ENCODE measurements around the gene PHLPP1.

PHLPP1 gene

GRCh38 chr18:62795813-62796212, 80.5 kb downstream of the PHLPP1 start (continued):
- no peak for TF ChIP-seq REST (tag by site-specific recombination; IDR thresholded peaks at IDR 0.05)
- TF ChIP-seq ZNF423 (tag by site-specific recombination; IDR thresholded peaks at IDR 0.05): no peak
- TF ChIP-seq ZNF692 (tag by site-specific recombination; IDR thresholded peaks at IDR 0.05): no peak

- ChIA-PET CTCF (no interaction called here), POLR2A (no interaction called here)
- Histone ChIP-seq H3K4me1 (ENCODE audit: control insufficient read depth, insufficient read depth, low read length) (peaks cover 41% of the 10 kb centered on the region), H3K9me3 (ENCODE audit: control insufficient read depth, insufficient read depth, low read depth, low read length) (no peaks in the 10 kb centered on the region), H3K36me3 (ENCODE audit: control insufficient read depth in 2 of 2, insufficient read depth in 1 of 2, low read length in 2 of 2) (no peaks in the 10 kb centered on the region), H3K4me3 (ENCODE audit: low read depth, low read length) (no peak overlapping the region), H3K27ac (ENCODE audit: extremely low read depth, low read depth, low read length) (no peak overlapping the region)
- TF ChIP-seq SP3 (tag by site-specific recombination; IDR thresholded peaks at IDR 0.05): no peak
- no peak for TF ChIP-seq ZNF843 (tag by site-specific recombination; IDR thresholded peaks at IDR 0.05)
Measured at GRCh38 chr18:62796216-62796621, 80.9 kb downstream of the PHLPP1 start.

- POLR2A ChIA-PET: no interaction called here
- Histone ChIP-seq H3K36me3 (ENCODE audit: control insufficient read depth in 2 of 2, insufficient read depth in 1 of 2, low read length in 2 of 2) (no peaks in the 10 kb centered on the region), H3K27ac (ENCODE audit: extremely low read depth, low read depth, low read length) (no peak overlapping the region), H3K4me1 (ENCODE audit: control insufficient read depth, insufficient read depth, low read length) (peaks cover 35% of the 10 kb centered on the region), H3K9me3 (ENCODE audit: control insufficient read depth, insufficient read depth, low read depth, low read length) (no peaks in the 10 kb centered on the region), H3K4me3 (ENCODE audit: low read depth, low read length) (no peak overlapping the region)
- CTCF ChIA-PET: interaction anchor here (0.7 kb wide), 1 partner anchor 1905 kb away, joined by 3 read pairs; no protein-coding TSS in a partner anchor
- no peak for TF ChIP-seq GLIS2 (tag by site-specific recombination; IDR thresholded peaks at IDR 0.05)
- TF ChIP-seq ZNF362 (tag by site-specific recombination; IDR thresholded peaks at IDR 0.05): no peak
- TF ChIP-seq SP3 (tag by site-specific recombination; IDR thresholded peaks at IDR 0.05): no peak
- no peak for TF ChIP-seq ZIC2 (tag by site-specific recombination; IDR thresholded peaks at IDR 0.05)
- no peak for TF ChIP-seq REST (tag by site-specific recombination; IDR thresholded peaks at IDR 0.05)
- TF ChIP-seq ZNF518A (tag by site-specific recombination; conservative IDR thresholded peaks at IDR 0.05; ENCODE audit: low read depth): no peak
- no peak for TF ChIP-seq KLF17 (tag by site-specific recombination; IDR thresholded peaks at IDR 0.05)
- TF ChIP-seq ZNF248 (tag by site-specific recombination; IDR thresholded peaks at IDR 0.05): no peak
- TF ChIP-seq ZEB2 (tag by site-specific recombination; IDR thresholded peaks at IDR 0.05): no peak
- no peak for TF ChIP-seq ZNF654 (tag by site-specific recombination; IDR thresholded peaks at IDR 0.05; ENCODE audit: low read depth)
- TF ChIP-seq KLF16 (tag by site-specific recombination; IDR thresholded peaks at IDR 0.05): no peak
- no peak for TF ChIP-seq ZFP69B (tag by site-specific recombination; IDR thresholded peaks at IDR 0.05)
- TF ChIP-seq KLF8 (tag by site-specific recombination; IDR thresholded peaks at IDR 0.05): no peak
- TF ChIP-seq ZNF596 (tag by site-specific recombination; IDR thresholded peaks at IDR 0.05): no peak
Measured at GRCh38 chr18:62797329-62797728, 82.0 kb downstream of the PHLPP1 start.
